Psoas muscle (tissue), 8 donors: ENCODE data around the gene ZIM2. TPM values are rescaled to one million over a fixed set of nuclear protein-coding genes. Genes with fewer than 3 reads are reported as not detected.
"Not testable (repeated sequence)": the region's sequence is repeated elsewhere in the genome, so short reads cannot be mapped to it uniquely, and the experiment has no call there.

Experiments
- ATAC-seq, 4 donors: fragments of 200-7000 bp; cut with Tn5 transposase; one replicate each; pipeline ENCODE4 v1.9.1; 2020; ENCODE audit warnings: moderate library complexity in 3 of 4, mild to moderate bottlenecking in 2 of 4
- DNase-seq, 2 donors: peaks; one replicate each; pipeline ENCODE4 v3.0.0-alpha.2; 2020
- H3K27ac ChIP-seq: fragments of 200-600 bp; one replicate; pipeline ENCODE4 v1.8.0; 2022
- H3K27me3 ChIP-seq, 3 donors: fragments of 200-600 bp in 1 of 3; one replicate each; pipeline versions ENCODE4 v1.6.1 to v1.8.0; 2013 to 2022; ENCODE audit warnings: low read length in 2 of 3, mild to moderate bottlenecking in 2 of 3, moderate library complexity in 1 of 3; ENCODE audit not compliant: insufficient read depth in 3 of 3
- H3K36me3 ChIP-seq, 2 donors: fragments of 200-600 bp in 1 of 2; one replicate each; pipeline versions ENCODE4 v1.6.1 to v1.8.0; 2013 to 2022; ENCODE audit warnings: low read depth in 1 of 2, mild to moderate bottlenecking in 1 of 2, moderate library complexity in 1 of 2; ENCODE audit not compliant: insufficient read depth in 1 of 2
- H3K4me1 ChIP-seq: fragments of 200-600 bp; one replicate; pipeline ENCODE4 v1.8.0; 2022
- H3K4me3 ChIP-seq: fragments of 200-600 bp; one replicate; pipeline ENCODE4 v1.8.0; 2022; ENCODE audit warnings: mild to moderate bottlenecking
- H3K9me3 ChIP-seq: fragments of 200-600 bp; one replicate; pipeline ENCODE4 v1.8.0; 2022
- CTCF ChIP-seq: fragments of 200-600 bp; IDR thresholded peaks from one replicate; pipeline ENCODE4 v1.8.0; 2022; ENCODE audit warnings: antibody characterized with exemption
- WGBS, 3 donors: extraction: QIAGEN DNeasy Blood & Tissue Kit; methylation state at CpG; one replicate each; pipeline versions ENCODE4 v1.1.6 to v1.1.7; 2013; 5-methylcytosine and 5-hydroxymethylcytosine counted together
- intact Hi-C, 2 donors: fragments of 100-400 bp; cut with DNase I; formaldehyde crosslinking; loops; one replicate each; pipeline versions ENCODE4 v1.11.0 to v1.14.2; 2022
- polyA plus RNA-seq, 3 donors: library from polyadenylated mRNA; stranded (reverse); fragments of 200-250 nt; gene quantifications; one replicate each; pipeline ENCODE4 v1.2.3, GENCODE V29; 2013
- total RNA-seq, 4 donors: library from RNA; stranded (reverse); fragmentation: NEBNext Ultra II Directional in 2 of 4; extraction: Animal tissue kit (Norgen Biotek cat#: 25700) in 2 of 4; gene quantifications; one replicate each; pipeline versions ENCODE4 v1.2.1 to v1.2.4, GENCODE V29; 2021 to 2023
- donor health status: healthy with polysubstance abuse.
- donor health status: DM: no; HTN: no; CAD: no; lungs with moderate emphysema.
- donor health status: Bipolar disorder and iron deficiency.
- donor health status: healthy.
- donor health status: DM: yes; HTN: yes; CAD: no.
- donor health status: DM: no; HTN: no; CAD: no.
- donor health status: DM: no; HTN: no; CAD: no.
- donor health status: DM: yes; HTN: yes; CAD: no.

ZIM2 gene
- total and polyA plus RNA-seq, 7 donors = 0.03 TPM; not detected in 6

GRCh38 chr19:56858026-56858425, 17.5 kb upstream of the ZIM2 start:
- H3K27ac ChIP-seq = no peak overlapping the region
- H3K9me3 ChIP-seq = no peaks in the 10 kb centered on the region
- no peaks in the 10 kb centered on the region for H3K4me1 ChIP-seq
- intact Hi-C loops = no loop called here
- H3K27me3 ChIP-seq = no peaks in the 10 kb centered on the region
- no peak overlapping the region for H3K4me3 ChIP-seq
- no peak for TF ChIP-seq CTCF
- 88 to 94% (median 92%) methylated on average over 4 of the region's 4 CpGs for WGBS, 3 donors
- no peak for DNase-seq
- ATAC-seq = no peak
- no peaks in the 10 kb centered on the region for H3K36me3 ChIP-seq

GRCh38 chr19:56856822-56857221, 16.3 kb upstream of the ZIM2 start:
- ATAC-seq = no peak
- no peak overlapping the region for H3K4me3 ChIP-seq
- TF ChIP-seq CTCF = no peak
- no peaks in the 10 kb centered on the region for H3K27me3 ChIP-seq
- no peaks in the 10 kb centered on the region for H3K9me3 ChIP-seq
- H3K27ac ChIP-seq = no peak overlapping the region
- H3K36me3 ChIP-seq = no peaks in the 10 kb centered on the region
- intact Hi-C loops = no loop called here
- H3K4me1 ChIP-seq = no peaks in the 10 kb centered on the region
- WGBS, 3 donors = 90 to 95% (median 92%) methylated on average over 3 of the region's 3 CpGs
- DNase-seq = no peak

- H3K9me3 ChIP-seq, H3K4me1 ChIP-seq, H3K27me3 ChIP-seq, H3K27ac ChIP-seq, ATAC-seq, H3K36me3 ChIP-seq, intact Hi-C loops, H3K4me3 ChIP-seq, DNase-seq: not testable (repeated sequence)
- 89 to 100% (median 90%) methylated on average over 2 of the region's 2 CpGs for WGBS, 3 donors
Measured at GRCh38 chr19:56852361-56852760, 11.8 kb upstream of the ZIM2 start.

GRCh38 chr19:56848166-56848565, 7.6 kb upstream of the ZIM2 start:
- intact Hi-C loops = no loop called here

GRCh38 chr19:56842412-56842811, 1.9 kb upstream of the ZIM2 start:
- Histone ChIP-seq H3K36me3 (no peaks in the 10 kb centered on the region), H3K9me3 (no peaks in the 10 kb centered on the region), H3K27ac (no peak overlapping the region), H3K4me1 (no peaks in the 10 kb centered on the region), H3K27me3 (no peaks in the 10 kb centered on the region), H3K4me3 (no peak overlapping the region)
- ATAC-seq (no peak), DNase-seq (no peak)
- intact Hi-C loops = no loop called here
- 86 to 88% (median 86%) methylated on average over 1 of the region's 1 CpG for WGBS, 3 donors
- no peak for TF ChIP-seq CTCF

More at GRCh38 chr19:56848166-56848565, 7.6 kb upstream of the ZIM2 start:
- TF ChIP-seq CTCF = no peak
- Histone ChIP-seq H3K36me3 (no peaks in the 10 kb centered on the region), H3K27me3 (no peaks in the 10 kb centered on the region), H3K4me3 (no peak overlapping the region), H3K9me3 (no peaks in the 10 kb centered on the region), H3K27ac (no peak overlapping the region), H3K4me1 (no peaks in the 10 kb centered on the region)
- WGBS, 3 donors = 37 to 61% (median 50%) methylated on average over 4 of the region's 4 CpGs
- no peak for ATAC-seq
- no peak for DNase-seq
